ENCODE data around the gene NFKB1. TPM values are rescaled to one million over a fixed set of nuclear protein-coding genes. Genes with fewer than 3 reads are reported as not detected.

NFKB1 gene
- polyA plus RNA-seq, 2 of the 4 experiments (the other 2 are of a cell fraction) = 15.2 to 18.3 TPM

DNA sequence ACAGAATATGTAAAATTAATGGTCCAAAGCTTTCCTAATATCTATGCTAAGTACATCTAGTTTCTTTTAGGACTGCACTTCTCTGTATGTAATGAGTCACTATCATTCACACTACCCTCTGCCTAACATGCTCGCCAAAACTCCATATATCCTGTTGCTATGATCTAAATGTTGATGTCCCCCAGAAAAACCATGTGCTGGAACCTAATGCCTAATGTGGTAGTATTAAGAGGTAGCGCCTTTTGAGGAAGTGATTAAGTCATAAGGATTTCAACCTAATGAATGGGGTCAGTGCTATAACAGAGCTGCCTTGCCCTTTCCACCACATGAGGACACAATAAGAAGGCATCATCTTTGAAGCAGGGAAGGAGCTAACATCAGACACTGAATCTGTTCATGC is 34.9 kb upstream of the NFKB1 start:
- Histone ChIP-seq H3K4me2 (no peak overlapping the region), H3K9me3 (peaks cover 7% of the 10 kb centered on the region; the same call in 1 of the 3 replicates), H3K27ac (no peak overlapping the region), H3K4me3 (no peak overlapping the region), H3K4me1 (no peaks in the 10 kb centered on the region)
- DNase-seq (ENCODE audit: low read depth in 1 of 2, low spot score in 1 of 2) (no peak), FAIRE-seq (no peak), ATAC-seq (no peak)
- CTCF ChIA-PET = no interaction called here
- POLR2A ChIA-PET = no interaction called here
- TF ChIP-seq MAX (IDR thresholded peaks at IDR 0.05) (no peak), HEYL (CRISPR knock-in tag; IDR thresholded peaks at IDR 0.05) (no peak), JUN (IDR thresholded peaks at IDR 0.05) (no peak), CBX8 (IDR thresholded peaks at IDR 0.05) (no peak), ZFP36 (IDR thresholded peaks at IDR 0.05; ENCODE audit: borderline replicate concordance, partially characterized antibody) (no peak)
- TF ChIP-seq, protein P1, sequence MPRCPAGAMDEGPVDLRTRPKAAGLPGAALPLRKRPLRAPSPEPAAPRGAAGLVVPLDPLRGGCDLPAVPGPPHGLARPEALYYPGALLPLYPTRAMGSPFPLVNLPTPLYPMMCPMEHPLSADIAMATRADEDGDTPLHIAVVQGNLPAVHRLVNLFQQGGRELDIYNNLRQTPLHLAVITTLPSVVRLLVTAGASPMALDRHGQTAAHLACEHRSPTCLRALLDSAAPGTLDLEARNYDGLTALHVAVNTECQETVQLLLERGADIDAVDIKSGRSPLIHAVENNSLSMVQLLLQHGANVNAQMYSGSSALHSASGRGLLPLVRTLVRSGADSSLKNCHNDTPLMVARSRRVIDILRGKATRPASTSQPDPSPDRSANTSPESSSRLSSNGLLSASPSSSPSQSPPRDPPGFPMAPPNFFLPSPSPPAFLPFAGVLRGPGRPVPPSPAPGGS (IDR thresholded peaks at IDR 0.05) = no peak
- WGBS (ENCODE audit: missing lambda C conversion rate) = 57% methylated on average over 2 of the region's 2 CpGs

DNA sequence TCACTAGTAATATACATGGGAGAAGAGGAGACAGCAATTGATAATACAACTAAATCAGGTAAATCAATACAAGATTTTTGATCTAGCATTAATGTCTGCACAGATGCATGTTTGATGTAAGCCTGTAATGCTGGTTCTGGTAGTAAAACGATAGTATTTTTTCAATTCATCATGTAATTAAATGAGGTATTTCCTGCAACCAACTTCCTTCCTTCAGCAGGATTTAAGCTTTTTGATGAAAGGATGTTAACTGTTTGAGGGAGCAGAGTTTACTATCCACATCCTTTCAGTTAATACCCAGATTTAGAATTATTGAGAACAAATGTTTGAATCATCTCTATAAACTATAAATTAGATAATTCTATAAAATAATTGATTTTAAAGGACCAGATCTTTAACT is 31.4 kb upstream of the NFKB1 start:
- DNase-seq (ENCODE audit: low read depth in 1 of 2, low spot score in 1 of 2) = no peak
- ChIA-PET CTCF (interaction anchor here (1.0 kb wide), 1 partner anchor 8 kb away, joined by 3 read pairs; no protein-coding TSS in a partner anchor), POLR2A (no interaction called here)
- no peak for FAIRE-seq
- no peak overlapping the region for H3K4me3 ChIP-seq
- 4% methylated on average over 1 of the region's 1 CpG for WGBS (ENCODE audit: missing lambda C conversion rate)
- no peaks in the 10 kb centered on the region for H3K4me1 ChIP-seq
- no peak overlapping the region for H3K27ac ChIP-seq
- TF ChIP-seq, protein P2, sequence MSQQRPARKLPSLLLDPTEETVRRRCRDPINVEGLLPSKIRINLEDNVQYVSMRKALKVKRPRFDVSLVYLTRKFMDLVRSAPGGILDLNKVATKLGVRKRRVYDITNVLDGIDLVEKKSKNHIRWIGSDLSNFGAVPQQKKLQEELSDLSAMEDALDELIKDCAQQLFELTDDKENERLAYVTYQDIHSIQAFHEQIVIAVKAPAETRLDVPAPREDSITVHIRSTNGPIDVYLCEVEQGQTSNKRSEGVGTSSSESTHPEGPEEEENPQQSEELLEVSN (IDR thresholded peaks at IDR 0.05; ENCODE audit: borderline replicate concordance, low read depth) = no peak
- TF ChIP-seq ATOH8 (CRISPR knock-in tag; IDR thresholded peaks at IDR 0.05; ENCODE audit: low read depth) (no peak), ELK1 (IDR thresholded peaks at IDR 0.05; ENCODE audit: low read depth, low read length) (no peak), KDM1A (IDR thresholded peaks at IDR 0.05; ENCODE audit: low read depth) (no peak), FOSB (CRISPR knock-in tag; IDR thresholded peaks at IDR 0.05) (no peak), RNF2 (IDR thresholded peaks at IDR 0.05; ENCODE audit: borderline replicate concordance, low read depth) (0 out of 2 replicates have a peak, but pooled peaks have one; percentile 36), CEBPB (IDR thresholded peaks at IDR 0.05) (no peak), KDM5A (IDR thresholded peaks at IDR 0.05) (no peak), CBX8 (IDR thresholded peaks at IDR 0.05) (peak; percentile 8; the same call in 1 of the 2 replicates)
- H3K4me2 ChIP-seq = no peak overlapping the region
- no peaks in the 10 kb centered on the region for H3K9me3 ChIP-seq
- no peak for ATAC-seq

- 45% methylated on average over 1 of the region's 1 CpG for WGBS (ENCODE audit: missing lambda C conversion rate)
- FAIRE-seq (no peak), ATAC-seq (no peak), DNase-seq (ENCODE audit: low read depth in 1 of 2, low spot score in 1 of 2) (no peak)
- POLR2A ChIA-PET = no interaction called here
- H3K4me3 ChIP-seq = no peak overlapping the region
- CTCF ChIA-PET = no interaction called here
- H3K4me1 ChIP-seq = no peaks in the 10 kb centered on the region
- H3K4me2 ChIP-seq = no peak overlapping the region
- H3K27ac ChIP-seq = no peak overlapping the region
- no peaks in the 10 kb centered on the region for H3K9me3 ChIP-seq
- TF ChIP-seq FOSL2 (IDR thresholded peaks at IDR 0.05) (no peak), FOSL2 (CRISPR knock-in tag; IDR thresholded peaks at IDR 0.05) (no peak), CTCF (IDR thresholded peaks at IDR 0.05) (no peak), GATA3 (IDR thresholded peaks at IDR 0.05; ENCODE audit: borderline replicate concordance) (no peak), ATOH8 (CRISPR knock-in tag; IDR thresholded peaks at IDR 0.05; ENCODE audit: low read depth) (no peak), MAFK (IDR thresholded peaks at IDR 0.05; ENCODE audit: partially characterized antibody) (no peak), KDM5A (IDR thresholded peaks at IDR 0.05) (no peak), RFX5 (IDR thresholded peaks at IDR 0.05) (no peak), JUNB (IDR thresholded peaks at IDR 0.05) (no peak), JUN (IDR thresholded peaks at IDR 0.05) (no peak), RCOR1 (IDR thresholded peaks at IDR 0.05; ENCODE audit: low read depth, low read length) (no peak), HOXB13 (CRISPR knock-in tag; IDR thresholded peaks at IDR 0.05; ENCODE audit: low read depth) (no peak), KDM1A (IDR thresholded peaks at IDR 0.05; ENCODE audit: low read depth) (no peak), NR3C1 (IDR thresholded peaks at IDR 0.05) (no peak), RARB (CRISPR knock-in tag; IDR thresholded peaks at IDR 0.05) (no peak), TFCP2L1 (CRISPR knock-in tag; IDR thresholded peaks at IDR 0.05) (no peak), POLR2A (IDR thresholded peaks at IDR 0.05; ENCODE audit: low read length) (no peak)
- TF ChIP-seq, protein P2 (IDR thresholded peaks at IDR 0.05; ENCODE audit: borderline replicate concordance, low read depth) = no peak
These were observed 28.6 kb upstream of the NFKB1 start for GRCh38 chr4:102472441-102473013.

Measured in A549 (cell line).